Measurements from ENCODE around the gene AREL1. TPM values are rescaled to one million over a fixed set of nuclear protein-coding genes. Genes with fewer than 3 reads are reported as not detected.

AREL1 gene
- total RNA-seq: 10 to 100 TPM; 23.3 to 35.5 (median 24.2) TPM

DNA sequence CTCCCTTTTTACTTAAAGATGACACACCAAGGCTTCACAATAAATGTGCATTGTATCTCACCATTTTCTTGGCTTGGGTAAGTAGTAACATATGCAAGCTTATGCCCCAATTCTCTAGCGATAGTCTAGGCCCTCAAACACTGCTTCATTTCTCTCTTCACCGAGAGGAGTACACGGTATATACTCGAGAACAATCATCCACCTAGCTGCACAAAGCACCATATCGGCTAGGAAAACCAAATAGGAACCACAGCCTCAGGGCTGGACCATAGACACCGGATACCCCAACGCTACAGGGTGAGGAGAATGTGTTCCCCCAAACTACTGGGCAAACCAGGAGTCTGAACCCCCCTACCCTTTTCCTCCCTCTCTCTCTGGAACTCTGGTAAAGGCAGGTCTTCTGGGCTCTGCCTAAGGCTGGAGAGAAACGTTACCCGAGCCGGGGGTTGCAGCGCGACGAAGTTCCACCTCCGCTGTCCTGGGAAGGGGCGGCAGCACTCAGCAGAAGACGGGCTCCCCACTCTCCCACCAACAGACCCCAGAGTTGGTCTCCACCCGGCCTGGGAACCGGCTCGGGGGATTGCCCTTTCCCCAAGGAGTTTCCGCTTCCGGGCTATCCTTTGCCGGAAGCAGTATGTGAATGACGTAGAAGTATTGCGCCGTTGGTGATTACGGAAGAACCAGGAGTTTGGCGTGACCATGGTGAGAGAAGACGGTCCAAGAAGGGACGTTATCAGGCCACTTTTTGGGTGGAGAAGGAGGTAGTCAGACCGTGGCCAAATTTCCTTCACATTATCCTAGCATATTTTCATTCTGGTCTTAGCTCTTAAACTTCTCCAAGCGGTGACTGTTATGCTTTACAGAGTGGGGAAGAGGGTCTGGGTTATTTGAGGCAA lies at the start of gene AREL1, which contains the start of gene FCF1:
Gene AREL1, minus strand, starts transcription at position 582 of the 896 bp plus-strand sequence. CDS start 27,465 bp downstream, outside the sequence.
Gene FCF1, plus strand, starts transcription at position 646 of the 896 bp plus-strand sequence. Its CDS starts 54 bp downstream, at position 700.
- TF ChIP-seq, protein P1, sequence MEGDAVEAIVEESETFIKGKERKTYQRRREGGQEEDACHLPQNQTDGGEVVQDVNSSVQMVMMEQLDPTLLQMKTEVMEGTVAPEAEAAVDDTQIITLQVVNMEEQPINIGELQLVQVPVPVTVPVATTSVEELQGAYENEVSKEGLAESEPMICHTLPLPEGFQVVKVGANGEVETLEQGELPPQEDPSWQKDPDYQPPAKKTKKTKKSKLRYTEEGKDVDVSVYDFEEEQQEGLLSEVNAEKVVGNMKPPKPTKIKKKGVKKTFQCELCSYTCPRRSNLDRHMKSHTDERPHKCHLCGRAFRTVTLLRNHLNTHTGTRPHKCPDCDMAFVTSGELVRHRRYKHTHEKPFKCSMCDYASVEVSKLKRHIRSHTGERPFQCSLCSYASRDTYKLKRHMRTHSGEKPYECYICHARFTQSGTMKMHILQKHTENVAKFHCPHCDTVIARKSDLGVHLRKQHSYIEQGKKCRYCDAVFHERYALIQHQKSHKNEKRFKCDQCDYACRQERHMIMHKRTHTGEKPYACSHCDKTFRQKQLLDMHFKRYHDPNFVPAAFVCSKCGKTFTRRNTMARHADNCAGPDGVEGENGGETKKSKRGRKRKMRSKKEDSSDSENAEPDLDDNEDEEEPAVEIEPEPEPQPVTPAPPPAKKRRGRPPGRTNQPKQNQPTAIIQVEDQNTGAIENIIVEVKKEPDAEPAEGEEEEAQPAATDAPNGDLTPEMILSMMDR (IDR thresholded peaks at IDR 0.05; ENCODE audit: low read depth): no peak

- TF ChIP-seq, protein P1 (IDR thresholded peaks at IDR 0.05; ENCODE audit: low read depth): no peak
Observed at GRCh38 chr14:74756326-74756725, 43.4 kb upstream of the AREL1 start.

DNA sequence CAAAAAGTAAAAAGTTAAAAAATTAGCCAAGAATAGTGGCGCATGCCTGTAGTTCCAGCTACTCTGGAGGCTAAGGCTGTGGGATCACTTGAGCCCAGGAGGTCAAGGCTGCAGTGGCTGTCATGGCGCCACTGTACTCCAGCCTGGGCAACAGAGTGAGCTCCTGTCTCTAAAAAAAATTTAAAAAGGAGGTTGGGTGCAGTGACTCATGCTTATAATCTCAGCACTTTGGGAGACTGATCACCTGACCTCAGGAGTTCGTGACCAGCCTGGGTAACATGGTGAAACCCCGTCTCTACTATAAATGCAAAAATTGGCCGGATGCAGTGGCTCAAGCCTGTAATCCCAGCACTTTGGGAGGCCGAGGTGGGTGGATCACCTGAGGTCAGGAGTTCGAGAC lies 42.0 kb upstream of the AREL1 start:
- TF ChIP-seq, protein P1 (IDR thresholded peaks at IDR 0.05; ENCODE audit: low read depth): no peak

- TF ChIP-seq, protein P1 (IDR thresholded peaks at IDR 0.05; ENCODE audit: low read depth): no peak
Observed at GRCh38 chr14:74754157-74754556, 41.3 kb upstream of the AREL1 start.

GRCh38 chr14:74747237-74747636 lies 34.4 kb upstream of the AREL1 start:
- TF ChIP-seq, protein P1 (IDR thresholded peaks at IDR 0.05; ENCODE audit: low read depth): no peak

- TF ChIP-seq, protein P1 (IDR thresholded peaks at IDR 0.05; ENCODE audit: low read depth): no peak
Observed at GRCh38 chr14:74739293-74740030, 26.6 kb upstream of the AREL1 start.

All from subcutaneous adipose tissue (tissue), 4 donors.